Keratinocyte (primary cell): ENCODE measurements around the gene MUC6.

ENCODE experiments used
- CTCF ChIP-seq, 3 experiments: IDR thresholded peaks in 1 of 3; conservative IDR thresholded peaks in 1 of 3; optimal IDR thresholded peaks in 1 of 3; 2 replicates in 2 of 3; 3 replicates in 1 of 3; pipeline versions ENCODE3 to v1.5.1; 2011; ENCODE audit warnings: low read length in 3 of 3, mild to moderate bottlenecking in 3 of 3, moderate library complexity in 2 of 3, control low read depth in 1 of 3, inconsistent platforms in 1 of 3; ENCODE audit not compliant: insufficient read depth in 2 of 3; ENCODE audit errors: extremely low read depth in 1 of 3
- EZH2 ChIP-seq: IDR thresholded peaks from one replicate; pipeline ENCODE4 v1.6.1; 2012; ENCODE audit warnings: inconsistent platforms, mild to moderate bottlenecking, low read length, moderate library complexity

GRCh38 chr11:1054143-1055108 is 17.9 kb upstream of the MUC6 start:
- TF ChIP-seq CTCF (optimal IDR thresholded peaks at IDR 0.05 in 1 of 3, IDR thresholded peaks at IDR 0.05 in 1 of 3, conservative IDR thresholded peaks at IDR 0.05 in 1 of 3; ENCODE audit: extremely low read depth in 1 of 3, insufficient read depth in 2 of 3, low read length in 3 of 3) = no peak
- TF ChIP-seq EZH2 = no peak
